ENCODE data around the gene FBN3. TPM values are rescaled to one million over a fixed set of nuclear protein-coding genes. Genes with fewer than 3 reads are reported as not detected.

FBN3 gene
- polyA plus RNA-seq, 1 of the 3 experiments (the other 2 are of a cell fraction): not detected

GRCh38 chr19:8108560-8109445 lies 40.6 kb downstream of the FBN3 start:
- no peaks in the 10 kb centered on the region for H3F3A ChIP-seq (replicated peaks; ENCODE audit: insufficient read depth)
- H3K4me1 ChIP-seq (ENCODE audit: control insufficient read depth in 1 of 2, insufficient read depth in 2 of 2, low read depth in 1 of 2, low read length in 1 of 2): no peaks in the 10 kb centered on the region
- no peaks in the 10 kb centered on the region for H3K9me3 ChIP-seq
- H3K4me3 ChIP-seq (ENCODE audit: low read depth in 2 of 2, low read length in 1 of 2): no peak overlapping the region
- H3K27ac ChIP-seq (ENCODE audit: low read depth in 2 of 2, low read length in 1 of 2): no peak overlapping the region
- ChIA-PET CTCF (interaction anchor here (0.6 kb wide), 1 partner anchor 77 kb away, joined by 3 read pairs; no protein-coding TSS in a partner anchor), POLR2A (no interaction called here)
- DNase-seq: no peak
- H3K79me2 ChIP-seq (ENCODE audit: insufficient read depth): no peaks in the 10 kb centered on the region
- H3K9me2 ChIP-seq: no peaks in the 10 kb centered on the region
- H3K36me3 ChIP-seq (replicated peaks in 1 of 2; ENCODE audit: control insufficient read depth in 1 of 2, insufficient read depth in 2 of 2, low read length in 1 of 2): no peaks in the 10 kb centered on the region
- H3K9ac ChIP-seq: no peak overlapping the region
- WGBS (ENCODE audit: low lambda C conversion rate): 58% methylated on average over 19 of the region's 19 CpGs
- no peak overlapping the region for H3K4me2 ChIP-seq
- H2AFZ ChIP-seq (ENCODE audit: low read depth): no peak overlapping the region
- H4K20me1 ChIP-seq (ENCODE audit: insufficient read depth): no peaks in the 10 kb centered on the region
- TF ChIP-seq ZBTB33 (IDR thresholded peaks at IDR 0.05; ENCODE audit: borderline replicate concordance, low read depth): no peak
- TF ChIP-seq CHD2 (IDR thresholded peaks at IDR 0.05; ENCODE audit: low read length, partially characterized antibody): no peak
- no peak for TF ChIP-seq SMC3 (IDR thresholded peaks at IDR 0.05; ENCODE audit: low read depth, low read length)
- TF ChIP-seq GABPA (IDR thresholded peaks at IDR 0.05; ENCODE audit: low read depth): no peak
- no peak for TF ChIP-seq CTCF (IDR thresholded peaks at IDR 0.05)
- TF ChIP-seq PBX3 (IDR thresholded peaks at IDR 0.05): no peak
- TF ChIP-seq EP300 (IDR thresholded peaks at IDR 0.05; ENCODE audit: borderline replicate concordance in 1 of 2, low read depth in 1 of 2, low read length in 1 of 2): no peak
- no peak for TF ChIP-seq YY1 (IDR thresholded peaks at IDR 0.05; ENCODE audit: low read depth)
- no peak for TF ChIP-seq ELF1 (IDR thresholded peaks at IDR 0.05)
- no peak for TF ChIP-seq REST (IDR thresholded peaks at IDR 0.05; ENCODE audit: low read depth, low read length)
- TF ChIP-seq NRF1 (IDR thresholded peaks at IDR 0.05; ENCODE audit: low read depth, low read length): no peak
- no peak for TF ChIP-seq FOXM1 (IDR thresholded peaks at IDR 0.05; ENCODE audit: low read depth)
- TF ChIP-seq IRF3 (IDR thresholded peaks at IDR 0.05; ENCODE audit: low read depth, low read length): no peak
- TF ChIP-seq GATA2 (CRISPR knock-in tag; IDR thresholded peaks at IDR 0.05): no peak
- no peak for TF ChIP-seq POLR2AphosphoS5 (IDR thresholded peaks at IDR 0.05; ENCODE audit: low read depth, low read length)
- no peaks in the 10 kb centered on the region for H3K27me3 ChIP-seq (ENCODE audit: insufficient read depth)
